HFFc6 (cell line): ENCODE results near the gene MRM3. TPM values are rescaled to one million over a fixed set of nuclear protein-coding genes. Genes with fewer than 3 reads are reported as not detected.

Experiments used
- DNase-seq: peaks from one replicate; pipeline ENCODE4 v3.0.0-alpha.2; 2018
- H3K27ac Mint-ChIP-seq: 2 replicates; pipeline ENCODE4 v1.8.0; 2020; ENCODE audit warnings: mild to moderate bottlenecking, mixed read lengths
- H3K27me3 Mint-ChIP-seq: 2 replicates; pipeline ENCODE4 v1.8.0; 2021; ENCODE audit warnings: mild to moderate bottlenecking, moderate library complexity, mixed read lengths; ENCODE audit not compliant: insufficient read depth
- H3K36me3 Mint-ChIP-seq: 2 replicates; pipeline ENCODE4 v1.8.0; 2021; ENCODE audit warnings: low read depth, mixed read lengths
- H3K4me1 Mint-ChIP-seq: 2 replicates; pipeline ENCODE4 v1.8.0; 2020; ENCODE audit warnings: low read depth, mixed read lengths
- H3K4me3 Mint-ChIP-seq: 2 replicates; pipeline ENCODE4 v1.8.0; 2020; ENCODE audit warnings: mild to moderate bottlenecking, moderate library complexity, mixed read lengths
- H3K9me3 Mint-ChIP-seq: 2 replicates; pipeline ENCODE4 v1.8.0; 2020; ENCODE audit warnings: mild to moderate bottlenecking, mixed read lengths
- total RNA-seq, 6 experiments: library from RNA; stranded (reverse); fragmentation: NEBNext Ultra II Directional; extraction: Animal tissue kit (Norgen Biotek cat#: 25700); gene quantifications; 2 replicates in 1 of 6; 3 replicates in 5 of 6; pipeline ENCODE4 v1.2.3, GENCODE V29; 2021
- TF ChIP-seq, protein P1 (sequence below): fragments of 200-600 bp; sonication (generic); IDR thresholded peaks from 2 replicates; pipeline ENCODE4 v1.5.0; 2021; ENCODE audit warnings: antibody characterized with exemption, mild to moderate bottlenecking

The MRM3 gene
- total RNA-seq, 6 experiments from 2014 or later: 10.9 to 13.4 (median 12.8) TPM

DNA sequence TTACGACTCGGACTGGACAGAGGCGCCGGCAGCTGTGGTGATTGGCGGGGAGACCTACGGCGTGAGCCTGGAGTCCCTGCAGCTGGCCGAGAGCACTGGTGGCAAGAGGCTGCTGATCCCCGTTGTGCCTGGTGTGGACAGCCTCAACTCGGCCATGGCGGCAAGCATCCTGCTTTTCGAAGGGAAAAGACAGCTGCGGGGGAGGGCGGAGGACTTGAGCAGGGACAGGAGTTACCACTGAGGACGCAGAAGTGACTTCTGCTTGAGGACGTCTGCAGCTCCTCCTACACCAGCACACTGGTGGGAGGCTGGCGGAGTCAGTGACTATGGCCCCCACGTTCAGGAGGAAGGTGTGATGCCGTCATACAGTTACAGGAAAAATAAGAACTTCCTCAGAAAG lies 9.7 kb downstream of the MRM3 start:
- Mint-ChIP-seq H3K9me3 (peaks cover 3% of the 10 kb centered on the region; the same call in 1 of the 2 replicates), H3K27ac (peak overlapping the region; percentile 63), H3K36me3 (peaks cover 27% of the 10 kb centered on the region), H3K4me3 (no peak overlapping the region; the same call in 1 of the 2 replicates), H3K27me3 (peaks cover 32% of the 10 kb centered on the region), H3K4me1 (peaks cover 29% of the 10 kb centered on the region)
- TF ChIP-seq, protein P1, sequence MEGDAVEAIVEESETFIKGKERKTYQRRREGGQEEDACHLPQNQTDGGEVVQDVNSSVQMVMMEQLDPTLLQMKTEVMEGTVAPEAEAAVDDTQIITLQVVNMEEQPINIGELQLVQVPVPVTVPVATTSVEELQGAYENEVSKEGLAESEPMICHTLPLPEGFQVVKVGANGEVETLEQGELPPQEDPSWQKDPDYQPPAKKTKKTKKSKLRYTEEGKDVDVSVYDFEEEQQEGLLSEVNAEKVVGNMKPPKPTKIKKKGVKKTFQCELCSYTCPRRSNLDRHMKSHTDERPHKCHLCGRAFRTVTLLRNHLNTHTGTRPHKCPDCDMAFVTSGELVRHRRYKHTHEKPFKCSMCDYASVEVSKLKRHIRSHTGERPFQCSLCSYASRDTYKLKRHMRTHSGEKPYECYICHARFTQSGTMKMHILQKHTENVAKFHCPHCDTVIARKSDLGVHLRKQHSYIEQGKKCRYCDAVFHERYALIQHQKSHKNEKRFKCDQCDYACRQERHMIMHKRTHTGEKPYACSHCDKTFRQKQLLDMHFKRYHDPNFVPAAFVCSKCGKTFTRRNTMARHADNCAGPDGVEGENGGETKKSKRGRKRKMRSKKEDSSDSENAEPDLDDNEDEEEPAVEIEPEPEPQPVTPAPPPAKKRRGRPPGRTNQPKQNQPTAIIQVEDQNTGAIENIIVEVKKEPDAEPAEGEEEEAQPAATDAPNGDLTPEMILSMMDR: no peak
- no peak for DNase-seq

DNA sequence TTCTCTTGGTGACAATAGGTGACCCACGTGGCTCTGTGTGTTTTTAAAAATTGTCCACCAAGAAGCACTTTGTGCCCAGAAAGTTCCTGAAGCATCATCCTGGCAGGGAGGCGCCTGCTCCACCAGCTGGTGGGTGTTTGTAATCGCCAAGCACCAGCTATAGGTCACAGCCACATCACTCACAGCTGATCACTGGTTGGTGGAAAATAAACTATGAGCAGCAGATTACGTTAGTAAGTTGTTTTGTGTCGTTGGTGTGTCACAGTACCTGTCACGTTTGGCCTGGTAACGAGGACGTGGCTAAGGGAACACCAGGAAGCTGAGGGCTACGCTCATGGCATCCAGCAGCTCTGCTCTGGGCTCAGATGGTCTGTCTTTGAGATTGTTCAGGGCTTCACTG lies 10.1 kb downstream of the MRM3 start:
- TF ChIP-seq, protein P1: peak; percentile 31
- Mint-ChIP-seq H3K36me3 (peaks cover 32% of the 10 kb centered on the region), H3K27me3 (peaks cover 32% of the 10 kb centered on the region), H3K9me3 (peaks cover 3% of the 10 kb centered on the region; the same call in 1 of the 2 replicates), H3K4me3 (no peak overlapping the region), H3K4me1 (peaks cover 29% of the 10 kb centered on the region), H3K27ac (peak overlapping the region; percentile 78)
- DNase-seq: no peak

DNA sequence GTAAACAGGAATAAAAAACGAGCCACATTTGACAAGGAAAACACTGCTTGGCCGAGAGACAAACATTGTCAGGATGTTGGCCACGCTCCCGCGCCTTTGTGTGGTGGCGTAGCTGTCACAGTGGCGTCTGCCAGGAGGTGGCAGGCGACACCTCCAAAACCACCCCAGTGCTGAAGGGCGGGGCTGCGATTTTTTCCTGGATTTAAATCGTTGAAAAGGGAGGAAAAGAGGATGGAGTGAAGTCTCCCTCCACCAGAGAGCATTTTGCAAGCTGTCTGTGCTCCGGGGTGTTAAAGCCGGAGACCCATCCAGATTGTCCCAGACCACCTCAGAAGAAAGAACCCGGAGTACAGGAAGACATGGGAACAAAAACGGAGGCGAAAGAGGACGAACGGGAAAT lies 12.7 kb downstream of the MRM3 start:
- H3K27ac Mint-ChIP-seq: peak overlapping the region; percentile 77
- peak overlapping the region; percentile 78 for H3K4me3 Mint-ChIP-seq
- TF ChIP-seq, protein P1: peak; percentile 90
- H3K9me3 Mint-ChIP-seq: peaks cover 3% of the 10 kb centered on the region; the same call in 1 of the 2 replicates
- DNase-seq: peak; percentile 68
- H3K4me1 Mint-ChIP-seq: peaks cover 29% of the 10 kb centered on the region
- H3K36me3 Mint-ChIP-seq: peaks cover 39% of the 10 kb centered on the region
- peaks cover 26% of the 10 kb centered on the region for H3K27me3 Mint-ChIP-seq

DNA sequence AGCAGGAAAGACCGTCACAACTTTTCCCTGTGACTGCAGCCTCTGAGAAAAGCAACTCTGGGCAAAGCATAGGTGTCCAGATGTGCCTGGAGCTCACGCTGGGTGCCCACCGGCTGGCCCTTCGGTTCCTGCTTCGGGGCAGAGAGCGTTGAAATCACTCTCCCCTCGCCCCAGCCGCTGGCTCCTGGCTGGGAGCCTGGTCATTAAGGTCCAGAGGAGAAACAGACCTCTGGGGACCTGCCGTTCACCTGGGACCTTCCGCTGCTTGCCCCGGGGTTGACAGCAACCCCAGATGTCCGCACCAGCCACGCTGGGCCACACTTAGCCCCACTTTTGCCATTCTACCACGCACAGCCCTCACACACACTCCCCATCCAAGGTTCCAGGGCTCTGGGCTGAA lies 13.1 kb downstream of the MRM3 start:
- Mint-ChIP-seq H3K4me3 (peak overlapping the region; percentile 78), H3K27ac (peak overlapping the region; percentile 77), H3K9me3 (peaks cover 3% of the 10 kb centered on the region; the same call in 1 of the 2 replicates), H3K27me3 (peaks cover 22% of the 10 kb centered on the region), H3K4me1 (peaks cover 29% of the 10 kb centered on the region), H3K36me3 (peaks cover 42% of the 10 kb centered on the region)
- TF ChIP-seq, protein P1: no peak
- DNase-seq: no peak

DNA sequence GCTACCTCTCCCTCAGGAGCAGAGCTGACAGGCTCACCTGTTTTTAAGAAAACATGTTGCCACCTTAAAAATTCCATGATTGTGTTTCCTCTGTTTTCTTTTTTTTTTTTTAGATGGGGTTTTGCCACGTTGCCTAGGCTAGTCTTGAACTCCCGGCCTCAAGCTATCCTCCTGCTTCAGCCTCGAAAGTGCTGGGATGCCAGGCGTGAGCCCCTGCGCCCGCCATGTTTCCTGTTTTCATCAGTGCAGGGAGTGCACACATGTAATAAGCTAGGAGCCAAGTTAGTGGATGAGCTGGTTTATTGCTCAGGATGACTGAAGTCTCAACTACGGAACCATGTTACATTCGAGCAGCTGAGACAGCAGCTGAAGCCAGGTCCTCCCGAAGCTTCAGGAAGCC lies 13.6 kb downstream of the MRM3 start:
- peaks cover 42% of the 10 kb centered on the region for H3K36me3 Mint-ChIP-seq
- DNase-seq: no peak
- H3K27ac Mint-ChIP-seq: peak overlapping the region; percentile 77; the same call in 1 of the 2 replicates

More for the DNA sequence above, 13.6 kb downstream of the MRM3 start:
- peaks cover 29% of the 10 kb centered on the region for H3K4me1 Mint-ChIP-seq
- H3K4me3 Mint-ChIP-seq: peak overlapping the region; percentile 78; the same call in 1 of the 2 replicates
- peaks cover 3% of the 10 kb centered on the region; the same call in 1 of the 2 replicates for H3K9me3 Mint-ChIP-seq
- peaks cover 24% of the 10 kb centered on the region for H3K27me3 Mint-ChIP-seq
- TF ChIP-seq, protein P1: no peak
